OCI-LY1 (cell line): Measurements from ENCODE around the gene HCRT.
A peak's percentile ranks its signal among the peaks of the same experiment; 100 is the strongest.
"Not testable (repeated sequence)": the region's sequence is repeated elsewhere in the genome, so short reads cannot be mapped to it uniquely, and the experiment has no call there.

Source experiments
- H2AFZ ChIP-seq: fragments of 200-600 bp; sonication (generic), shearing (Covaris generic); 2 replicates; pipeline ENCODE4 v1.6.0; 2014; ENCODE audit warnings: antibody characterized with exemption, mild to moderate bottlenecking, low read length
- H3F3A ChIP-seq: fragments of 200-600 bp; sonication (generic), shearing (Covaris generic); 2 replicates; pipeline ENCODE4 v1.6.0; 2014; ENCODE audit warnings: mild to moderate bottlenecking, antibody characterized with exemption, low read length, moderate library complexity; ENCODE audit not compliant: insufficient read depth
- H3K27ac ChIP-seq: fragments of 200-600 bp; sonication (generic); 2 replicates; pipeline ENCODE4 v1.5.1; 2014; ENCODE audit warnings: low read length, mixed run types, mild to moderate bottlenecking, low read depth; ENCODE audit not compliant: poor library complexity, severe bottlenecking
- H3K27me3 ChIP-seq: fragments of 200-600 bp; sonication (generic); 2 replicates; pipeline ENCODE4 v1.6.0; 2014; ENCODE audit warnings: antibody characterized with exemption, mild to moderate bottlenecking, low read length, moderate library complexity; ENCODE audit not compliant: insufficient read depth
- H3K36me3 ChIP-seq: fragments of 200-600 bp; sonication (generic); 2 replicates; pipeline ENCODE4 v1.6.1; 2014; ENCODE audit warnings: mild to moderate bottlenecking, antibody characterized with exemption, low read length, moderate library complexity, mixed read lengths; ENCODE audit not compliant: insufficient read depth
- H3K4me1 ChIP-seq: fragments of 200-600 bp; sonication (generic); 2 replicates; pipeline ENCODE4 v1.5.1; 2014; ENCODE audit warnings: mild to moderate bottlenecking, low read length, moderate library complexity; ENCODE audit not compliant: insufficient read depth, severe bottlenecking
- H3K4me2 ChIP-seq: fragments of 200-600 bp; sonication (generic), shearing (Covaris generic); 2 replicates; pipeline ENCODE4 v1.6.1; 2014; ENCODE audit warnings: low read length
- H3K4me3 ChIP-seq: fragments of 200-600 bp; sonication (generic); 2 replicates; pipeline ENCODE4 v1.5.1; 2014; ENCODE audit warnings: low read length, low read depth, mild to moderate bottlenecking, mixed read lengths; ENCODE audit not compliant: poor library complexity, severe bottlenecking
- H3K79me2 ChIP-seq: fragments of 200-600 bp; shearing (Covaris generic); 2 replicates; pipeline ENCODE4 v1.6.1; 2016; ENCODE audit warnings: mixed run types, low read length, mixed read lengths; ENCODE audit not compliant: insufficient read depth
- H3K9ac ChIP-seq: fragments of 200-600 bp; sonication (generic), shearing (Covaris generic); 2 replicates; pipeline ENCODE4 v1.6.1; 2014; ENCODE audit warnings: mild to moderate bottlenecking, low read length, mixed read lengths
- H3K9me2 ChIP-seq: fragments of 200-600 bp; sonication (generic), shearing (Covaris generic); 2 replicates; pipeline ENCODE4 v1.6.1; 2014; ENCODE audit warnings: low read depth, mild to moderate bottlenecking, low read length, mixed read lengths
- H3K9me3 ChIP-seq: fragments of 200-600 bp; shearing (Covaris generic); 2 replicates; pipeline ENCODE4 v1.6.1; 2014; ENCODE audit warnings: low read length, mixed read lengths
- H4K20me1 ChIP-seq: fragments of 200-600 bp; sonication (generic), shearing (Covaris generic); 2 replicates; pipeline ENCODE4 v1.6.0; 2016; ENCODE audit warnings: mild to moderate bottlenecking, low read length; ENCODE audit not compliant: insufficient read depth
- CTCF ChIP-seq: fragments of 200-600 bp; sonication (generic), shearing (Covaris generic); IDR thresholded peaks from 2 replicates; pipeline ENCODE4 v1.5.1; 2017; ENCODE audit warnings: mild to moderate bottlenecking, antibody characterized with exemption, low read length, moderate library complexity, mixed read lengths
- EZH2 ChIP-seq: fragments of 200-600 bp; sonication (generic), shearing (Covaris generic); IDR thresholded peaks from 2 replicates; pipeline ENCODE4 v1.8.0; 2017; ENCODE audit warnings: borderline replicate concordance, mixed run types, mild to moderate bottlenecking, antibody characterized with exemption, low read length, moderate library complexity, mixed read lengths

The HCRT gene

GRCh38 chr17:42155614-42156045, 29.6 kb downstream of the HCRT start:
- Histone ChIP-seq H2AFZ (no peak overlapping the region), H3F3A (no peaks in the 10 kb centered on the region), H3K9me3 (no peaks in the 10 kb centered on the region), H4K20me1 (no peaks in the 10 kb centered on the region), H3K4me2 (no peak overlapping the region; the same call in 1 of the 2 replicates), H3K27ac (no peak overlapping the region), H3K4me1 (peaks cover 28% of the 10 kb centered on the region), H3K4me3 (peak overlapping the region; percentile 90), H3K27me3 (no peaks in the 10 kb centered on the region), H3K9me2 (no peaks in the 10 kb centered on the region), H3K36me3 (peaks cover 9% of the 10 kb centered on the region; the same call in 1 of the 2 replicates), H3K79me2 (peaks cover 32% of the 10 kb centered on the region), H3K9ac (no peak overlapping the region)
- no peak for TF ChIP-seq EZH2

- Histone ChIP-seq H3K4me2 (peak overlapping the region; percentile 79), H3K79me2 (peaks cover 37% of the 10 kb centered on the region), H3K36me3 (peaks cover 14% of the 10 kb centered on the region; the same call in 1 of the 2 replicates), H3K9me2 (no peaks in the 10 kb centered on the region), H3K4me1 (peaks cover 28% of the 10 kb centered on the region), H3K27ac (peak overlapping the region; percentile 19), H3K27me3 (no peaks in the 10 kb centered on the region), H3F3A (no peaks in the 10 kb centered on the region), H2AFZ (no peak overlapping the region), H4K20me1 (no peaks in the 10 kb centered on the region), H3K4me3 (peak overlapping the region; percentile 90), H3K9me3 (no peaks in the 10 kb centered on the region), H3K9ac (peak overlapping the region; percentile 92)
- no peak for TF ChIP-seq EZH2
These were observed 31.1 kb downstream of the HCRT start for GRCh38 chr17:42153919-42154742.

- Histone ChIP-seq H2AFZ (no peak overlapping the region), H3K27ac (no peak overlapping the region), H3K79me2 (peaks cover 25% of the 10 kb centered on the region), H3K4me3 (no peak overlapping the region), H3K9ac (no peak overlapping the region), H3K4me2 (no peak overlapping the region), H4K20me1 (no peaks in the 10 kb centered on the region), H3K4me1 (peaks cover 12% of the 10 kb centered on the region), H3K27me3 (no peaks in the 10 kb centered on the region), H3K9me3 (no peaks in the 10 kb centered on the region), H3F3A (no peaks in the 10 kb centered on the region), H3K36me3 (peaks cover 46% of the 10 kb centered on the region), H3K9me2 (no peaks in the 10 kb centered on the region)
- no peak for TF ChIP-seq CTCF
- TF ChIP-seq EZH2 = no peak
These were observed 38.2 kb downstream of the HCRT start for GRCh38 chr17:42146911-42147607.

GRCh38 chr17:42143138-42143537, 42.1 kb downstream of the HCRT start:
- H3K27me3 ChIP-seq, H3K9me2 ChIP-seq, H2AFZ ChIP-seq, H3K27ac ChIP-seq, H4K20me1 ChIP-seq, H3K9ac ChIP-seq, H3K4me2 ChIP-seq, H3K9me3 ChIP-seq, H3K4me3 ChIP-seq, H3F3A ChIP-seq: not testable (repeated sequence)
- peaks cover 11% of the 10 kb centered on the region for H3K79me2 ChIP-seq
- peaks cover 37% of the 10 kb centered on the region for H3K36me3 ChIP-seq
- peaks cover 18% of the 10 kb centered on the region for H3K4me1 ChIP-seq
